Stimulated activated CD8-positive, alpha-beta memory T cell treated with anti-CD3 and anti-CD28 coated beads, Interleukin-15, amount 100 ng/mL, for 24 hours (primary cell): ENCODE measurements around the gene VTN.
A peak's percentile ranks its signal among the peaks of the same experiment; 100 is the strongest.

ENCODE experiments used
- DNase-seq: peaks from one replicate; pipeline ENCODE4 v3.0.0-alpha.2; 2020; ENCODE audit warnings: low read depth

Gene VTN

GRCh38 chr17:28368306-28368831 is 1.7 kb downstream of the VTN start:
- DNase-seq, result no peak

GRCh38 chr17:28367641-28368305 is 2.3 kb downstream of the VTN start:
- no peak for DNase-seq

- no peak for DNase-seq
Measured at GRCh38 chr17:28366605-28367004, 3.5 kb downstream of the VTN start.

- DNase-seq, result no peak
Measured at GRCh38 chr17:28365487-28365886, 4.6 kb downstream of the VTN start.

- DNase-seq, result no peak
Measured at GRCh38 chr17:28364665-28365363, 5.3 kb downstream of the VTN start, which contains the start of gene SEBOX. Gene SEBOX, minus strand, starts transcription at chr17:28365199. Its CDS starts 48 bp downstream, at chr17:28365151.

GRCh38 chr17:28363776-28364650 is 6.1 kb downstream of the VTN start:
- no peak for DNase-seq

GRCh38 chr17:28363186-28363585 is 6.9 kb downstream of the VTN start:
- DNase-seq, result no peak

GRCh38 chr17:28357901-28358197 is 12.3 kb downstream of the VTN start:
- no peak for DNase-seq

- peak; percentile 96 for DNase-seq
Measured at GRCh38 chr17:28357061-28357900, 12.8 kb downstream of the VTN start, which contains the start of gene POLDIP2. Gene POLDIP2, minus strand, starts transcription at chr17:28357527. Its CDS starts 79 bp downstream, at chr17:28357448.

- no peak for DNase-seq
Measured at GRCh38 chr17:28350271-28350670, 19.8 kb downstream of the VTN start.

- DNase-seq, result no peak
Measured at GRCh38 chr17:28348979-28349378, 21.1 kb downstream of the VTN start.

- no peak for DNase-seq
Measured at GRCh38 chr17:28347261-28347891, 22.7 kb downstream of the VTN start.

- no peak for DNase-seq
Measured at GRCh38 chr17:28346746-28347246, 23.3 kb downstream of the VTN start.

- no peak for DNase-seq
Measured at GRCh38 chr17:28346199-28346580, 23.9 kb downstream of the VTN start.

GRCh38 chr17:28345419-28346198 is 24.5 kb downstream of the VTN start:
- no peak for DNase-seq

- DNase-seq, result no peak
Measured at GRCh38 chr17:28344435-28344901, 25.6 kb downstream of the VTN start.

GRCh38 chr17:28344011-28344410 is 26.1 kb downstream of the VTN start:
- no peak for DNase-seq

GRCh38 chr17:28343491-28343932 is 26.6 kb downstream of the VTN start:
- no peak for DNase-seq

- DNase-seq, result no peak
Measured at GRCh38 chr17:28342313-28342712, 27.8 kb downstream of the VTN start.

- no peak for DNase-seq
Measured at GRCh38 chr17:28341516-28341915, 28.6 kb downstream of the VTN start.
